Measurements from ENCODE around the gene GTF3C5.
"Not testable (repeated sequence)": the region's sequence is repeated elsewhere in the genome, so short reads cannot be mapped to it uniquely, and the experiment has no call there.

The GTF3C5 gene

DNA sequence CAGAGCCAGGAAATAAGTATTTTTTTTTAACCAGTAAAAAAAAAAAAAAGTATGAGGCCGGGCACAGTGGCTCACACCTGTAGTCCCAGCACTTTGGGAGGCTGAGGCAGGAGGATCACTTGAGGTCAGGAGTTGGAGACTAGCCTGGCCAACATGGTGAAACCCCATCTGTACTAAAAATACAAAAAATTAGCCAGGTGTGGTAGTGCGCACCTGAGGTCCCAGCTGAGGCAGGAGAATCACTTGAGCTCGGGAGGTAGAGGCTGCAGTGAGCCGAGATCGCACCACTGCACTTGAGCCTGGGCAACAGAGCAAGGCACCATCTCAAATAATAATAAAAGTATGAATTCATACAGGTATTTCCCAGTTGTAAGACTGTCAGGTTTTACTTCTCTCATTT is 41.4 kb downstream of the GTF3C5 start:
- DNase-seq = not testable (repeated sequence)

DNA sequence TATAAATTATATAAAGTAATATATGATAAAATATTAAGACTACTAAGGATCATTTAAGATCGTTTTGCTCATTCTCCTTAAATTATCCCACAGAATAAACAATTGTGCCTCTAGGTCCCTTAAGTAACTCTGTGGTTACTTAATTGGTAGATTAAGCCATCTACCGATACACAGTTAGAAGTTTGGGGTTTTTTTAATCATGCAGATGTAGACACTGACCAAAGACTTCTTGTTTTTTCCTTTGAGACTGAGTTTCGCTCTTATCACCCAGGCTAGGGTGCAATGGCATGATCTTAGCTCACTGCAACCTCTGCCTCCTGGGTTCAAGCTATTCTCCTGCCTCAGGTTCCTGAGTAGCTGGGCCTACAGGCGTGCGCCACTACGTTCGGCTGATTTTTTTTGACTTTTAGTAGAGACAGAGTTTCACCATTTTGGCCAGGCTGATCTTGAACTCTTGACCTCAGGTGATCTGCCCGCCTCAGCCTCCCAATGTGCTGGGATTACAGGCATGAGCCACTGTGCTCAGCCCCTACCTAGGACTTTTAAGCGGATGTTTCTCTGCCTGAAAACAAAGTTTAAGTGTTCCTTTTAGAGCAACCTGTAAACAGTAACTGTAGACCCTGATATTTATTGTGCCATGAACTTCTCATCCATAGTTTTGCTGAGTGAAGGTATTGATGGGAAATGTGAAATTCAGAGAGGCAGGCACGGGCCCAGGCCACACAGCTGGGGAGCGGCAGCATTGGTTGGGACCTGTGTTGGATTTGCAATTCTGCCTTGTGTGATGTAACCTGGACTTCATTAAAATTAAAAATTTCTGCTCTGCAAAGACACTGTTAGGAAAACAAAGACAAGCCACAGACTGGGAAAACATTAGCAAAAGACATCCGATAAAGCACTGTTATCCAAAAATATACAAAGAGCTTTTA is 42.6 kb downstream of the GTF3C5 start:
- DNase-seq = no peak

GRCh38 chr9:133074111-133074651 is 43.4 kb downstream of the GTF3C5 start:
- no peak for DNase-seq

- DNase-seq = no peak
Measured at GRCh38 chr9:133075925-133076630, 45.3 kb downstream of the GTF3C5 start.

DNA sequence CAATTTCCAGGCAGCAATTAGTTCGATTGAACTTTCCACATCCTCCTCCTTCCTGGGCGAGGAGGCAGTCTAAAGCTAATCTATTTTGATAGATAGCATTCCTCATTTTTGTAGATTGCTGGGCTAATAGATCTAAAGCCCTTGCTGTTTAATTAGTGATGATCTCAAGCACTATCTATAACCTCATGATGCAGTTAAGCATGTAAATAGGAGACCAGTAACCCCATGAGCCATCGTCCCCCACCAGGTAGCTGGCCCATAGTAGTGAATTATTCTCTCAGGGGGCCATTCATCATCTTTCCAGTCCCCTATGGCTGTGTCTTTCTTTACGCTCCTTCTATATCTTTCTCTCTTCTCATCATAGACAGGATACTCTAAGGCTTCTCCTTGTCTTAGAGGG is 45.9 kb downstream of the GTF3C5 start:
- no peak for DNase-seq

DNA sequence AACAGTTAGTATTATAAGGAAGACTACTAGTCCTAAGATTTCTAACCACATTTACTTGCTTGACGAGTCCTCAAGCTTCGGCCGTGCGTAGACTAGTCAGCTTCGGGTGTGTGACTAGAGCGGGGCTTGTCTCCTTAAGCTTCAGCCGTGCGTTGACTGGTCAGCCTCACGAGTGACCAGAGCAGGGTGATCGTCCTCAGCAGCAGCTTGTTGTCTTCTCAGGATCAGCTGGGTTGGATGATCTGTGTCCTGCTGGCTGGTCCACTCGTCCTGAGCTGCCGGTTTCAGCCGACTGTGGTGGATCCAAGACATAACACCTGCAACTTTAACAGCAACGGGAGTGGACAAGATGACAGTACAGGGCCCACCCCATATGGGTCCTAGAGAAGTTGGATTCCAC is 47.7 kb downstream of the GTF3C5 start:
- no peak for DNase-seq

DNA sequence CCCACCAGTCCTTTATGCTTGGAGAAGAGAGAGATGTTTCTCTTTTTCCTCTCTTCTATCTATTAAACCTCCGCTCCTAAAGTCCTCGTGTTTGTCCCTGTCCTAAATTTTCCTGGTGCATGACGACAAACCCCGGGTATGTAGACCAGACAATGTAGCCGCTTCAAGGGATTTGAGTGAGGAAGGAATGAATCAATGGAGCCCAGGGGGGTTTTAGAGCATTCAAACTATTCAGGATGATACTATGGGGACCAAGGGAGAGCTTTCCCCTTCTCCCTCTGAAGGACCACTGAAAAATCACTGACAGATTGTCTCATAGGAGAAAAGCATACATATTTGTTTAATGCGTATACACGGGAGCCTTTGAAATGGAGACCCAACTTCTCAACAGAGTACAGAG is 49.4 kb downstream of the GTF3C5 start:
- DNase-seq = no peak

GRCh38 chr9:133080786-133081779 is 50.3 kb downstream of the GTF3C5 start:
- DNase-seq = not testable (repeated sequence)

DNA sequence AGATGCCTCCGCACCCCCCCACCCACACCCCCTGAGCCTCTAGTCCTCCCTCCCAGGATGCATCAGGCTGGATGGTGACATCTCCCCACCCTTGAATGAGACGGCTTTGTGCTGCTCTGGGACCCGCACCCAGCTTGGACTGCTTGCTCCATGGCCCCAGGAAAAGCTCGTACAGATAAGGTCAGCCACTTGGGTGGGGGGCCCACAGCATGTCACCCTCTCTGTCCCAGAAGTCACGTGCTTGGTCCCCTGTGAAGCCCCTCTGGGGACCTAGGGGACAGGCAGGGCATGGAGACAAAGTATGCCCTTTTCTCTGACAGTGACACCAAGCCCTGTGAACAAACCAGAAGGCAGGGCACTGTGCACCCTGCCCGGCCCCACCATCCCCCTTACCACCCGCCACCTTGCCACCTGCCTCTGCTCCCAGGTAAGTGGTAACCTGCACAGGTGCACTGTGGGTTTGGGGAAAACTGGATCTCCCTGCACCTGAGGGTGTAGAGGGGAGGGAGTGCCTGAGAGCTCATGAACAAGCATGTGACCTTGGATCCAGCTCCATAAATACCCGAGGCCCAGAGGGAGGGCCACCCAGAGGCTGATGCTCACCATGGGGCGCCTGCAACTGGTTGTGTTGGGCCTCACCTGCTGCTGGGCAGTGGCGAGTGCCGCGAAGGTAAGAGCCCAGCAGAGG is 51.3 kb downstream of the GTF3C5 start:
- not testable (repeated sequence) for DNase-seq

DNA sequence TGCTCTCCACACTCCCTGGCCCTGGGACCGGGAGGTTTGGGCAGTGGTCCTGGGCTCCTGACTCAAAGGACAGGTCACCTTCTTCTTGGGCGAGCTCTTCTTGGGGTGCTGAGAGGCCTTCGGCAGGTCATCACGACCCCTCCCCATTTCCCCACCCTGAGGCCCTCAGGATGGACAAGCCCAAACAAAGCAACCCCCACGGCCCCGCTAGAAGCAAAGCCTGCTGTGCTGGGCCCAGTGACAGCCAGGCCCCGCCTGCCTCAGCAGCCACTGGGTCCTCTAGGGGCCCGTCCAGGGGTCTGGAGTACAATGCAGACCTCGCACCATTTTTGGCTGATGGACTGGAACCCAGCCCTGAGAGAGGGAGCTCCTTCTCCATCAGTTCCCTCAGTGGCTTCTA is 52.9 kb downstream of the GTF3C5 start:
- not testable (repeated sequence) for DNase-seq

GRCh38 chr9:133086212-133086860 is 55.5 kb downstream of the GTF3C5 start:
- not testable (repeated sequence) for DNase-seq

DNA sequence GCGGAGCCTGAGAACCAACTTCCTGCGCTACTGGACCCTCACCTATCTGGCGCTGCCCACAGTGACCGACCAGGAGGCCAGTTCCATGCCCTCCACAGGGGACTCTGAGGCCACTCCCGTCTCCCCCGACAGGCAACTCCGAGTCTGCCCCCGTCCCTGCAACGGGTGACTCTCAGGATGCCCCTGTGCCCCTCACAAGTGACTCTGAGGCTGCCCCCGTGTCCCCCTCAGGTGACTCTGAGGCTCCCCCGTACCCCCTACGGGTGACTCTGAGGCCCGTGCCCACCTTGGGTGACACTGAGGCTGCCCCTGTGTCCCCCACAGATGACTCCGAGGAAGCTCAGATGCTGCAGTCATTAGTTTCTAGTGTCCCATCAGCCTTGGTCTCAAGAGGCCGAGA is 56.1 kb downstream of the GTF3C5 start:
- DNase-seq = no peak

- DNase-seq = no peak
Measured at GRCh38 chr9:133087429-133088145, 56.8 kb downstream of the GTF3C5 start.

DNA sequence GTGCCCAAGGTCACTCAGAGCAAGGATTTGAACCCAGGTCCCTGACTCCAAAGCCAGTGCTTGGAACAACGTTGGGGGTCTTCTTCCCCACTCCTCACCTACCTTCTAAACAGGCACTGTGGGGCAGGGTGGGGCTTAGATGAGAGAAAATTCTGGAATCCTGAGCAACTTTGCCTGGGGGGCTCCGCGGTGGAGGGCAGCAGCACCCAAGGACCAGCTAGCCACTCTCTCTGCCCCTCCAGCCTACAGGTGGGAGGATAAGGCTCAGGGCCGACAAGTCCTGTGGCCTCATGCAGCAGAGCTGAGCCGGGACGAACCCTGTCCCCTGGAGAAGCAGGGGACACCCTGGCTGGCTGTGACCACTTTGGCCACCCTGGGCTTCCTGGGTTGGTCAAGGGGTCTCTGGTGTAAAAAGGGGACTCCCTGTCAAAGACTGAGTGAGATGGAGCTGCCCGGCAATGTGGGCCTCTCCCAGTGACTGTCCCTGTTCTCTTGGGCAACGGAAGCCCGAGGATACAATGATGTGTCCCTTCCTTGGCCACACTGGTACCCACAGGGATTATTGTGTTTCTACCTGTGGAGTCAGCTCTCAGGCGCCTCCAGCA is 57.5 kb downstream of the GTF3C5 start:
- no peak for DNase-seq

- DNase-seq = no peak
Measured at GRCh38 chr9:133088756-133089155, 58.0 kb downstream of the GTF3C5 start.

GRCh38 chr9:133089271-133089671 is 58.5 kb downstream of the GTF3C5 start:
- no peak for DNase-seq

DNA sequence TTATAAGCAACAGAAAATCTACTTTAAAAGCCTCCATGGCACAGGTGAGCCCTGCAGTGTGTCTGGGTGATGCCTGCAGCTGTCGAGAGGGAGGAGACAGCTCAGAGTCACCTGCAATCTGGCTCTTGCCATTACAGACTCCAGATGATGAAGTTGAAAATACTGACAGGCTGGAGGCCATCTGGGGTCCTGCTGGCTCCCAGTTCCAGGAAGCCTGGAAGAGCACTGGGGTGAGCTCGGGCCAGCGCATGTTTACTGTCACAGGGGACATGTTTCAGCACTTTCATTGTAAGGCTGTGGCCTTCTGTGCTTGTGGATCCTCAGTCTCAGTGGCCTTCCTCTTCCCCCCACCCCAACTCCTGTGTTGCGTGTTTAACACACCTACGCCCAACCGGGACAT is 59.4 kb downstream of the GTF3C5 start:
- DNase-seq = no peak

DNA sequence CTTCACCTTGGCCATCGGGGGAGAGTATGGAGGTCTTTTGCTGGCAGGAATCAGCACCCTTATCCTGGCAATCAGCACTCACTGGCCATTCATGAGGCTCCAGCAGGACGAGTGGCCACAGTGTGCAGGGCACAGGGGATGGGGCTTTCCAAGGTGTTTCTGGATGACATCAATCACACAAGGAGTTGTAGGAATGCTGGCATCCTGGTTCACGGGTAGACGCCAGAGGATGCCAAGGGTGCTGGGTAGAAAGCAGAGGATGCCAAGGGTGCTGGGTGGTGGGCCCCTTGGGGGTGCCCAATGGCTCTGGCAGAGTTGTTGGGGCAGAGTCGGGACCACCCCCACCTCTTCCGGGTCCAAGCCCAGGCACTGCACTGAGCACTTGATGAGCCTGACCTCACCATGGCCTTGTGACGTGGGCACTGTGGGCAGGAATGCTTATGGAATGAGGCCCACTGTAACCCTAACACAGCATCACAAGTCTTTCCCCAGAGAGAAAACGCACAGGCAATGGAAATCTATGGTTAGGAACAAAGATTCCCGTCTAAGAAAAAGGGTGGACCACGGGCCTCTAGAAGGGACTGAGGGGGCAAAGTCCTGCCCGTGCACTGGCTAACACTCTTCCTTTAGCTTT is 60.1 kb downstream of the GTF3C5 start:
- DNase-seq = no peak

GRCh38 chr9:133094351-133094750 is 63.6 kb downstream of the GTF3C5 start:
- DNase-seq = not testable (repeated sequence)

Data from NCI-H2029 treated with DMSO at 0.1 percent for 48 hours (cell line).